Calu3 (cell line): ENCODE data around the gene SMG1. TPM values are rescaled to one million over a fixed set of nuclear protein-coding genes. Genes with fewer than 3 reads are reported as not detected.
"Not testable (repeated sequence)": the region's sequence is repeated elsewhere in the genome, so short reads cannot be mapped to it uniquely, and the experiment has no call there.

ENCODE experiments used
- BruUV-seq: library from RNA; stranded (reverse); fragments of 400-500 nt; replicated peaks from 2 replicates; lab custom pipeline; 2021; lab: Mats Ljungman, UMichigan
- CTCF ChIA-PET: fragments of 300-600 bp; sonication (Branson Sonifier 250); formaldehyde crosslinking; loops from one replicate; lab custom pipeline; 2022; ENCODE audit warnings: antibody characterized with exemption; lab: Charles Lee
- DNase-seq: peaks from one replicate; pipeline ENCODE4 v3.0.0; 2022
- H3K27ac Mint-ChIP-seq: one replicate; pipeline ENCODE4 v1.8.0; 2022; ENCODE audit warnings: mixed read lengths; ENCODE audit not compliant: unreplicated experiment
- H3K27me3 Mint-ChIP-seq: one replicate; pipeline ENCODE4 v1.8.0; 2022; ENCODE audit warnings: mixed read lengths; ENCODE audit not compliant: unreplicated experiment
- H3K36me3 Mint-ChIP-seq: one replicate; pipeline ENCODE4 v1.8.0; 2022; ENCODE audit warnings: mild to moderate bottlenecking, moderate library complexity, mixed read lengths; ENCODE audit not compliant: insufficient read depth, unreplicated experiment
- H3K4me1 Mint-ChIP-seq: one replicate; pipeline ENCODE4 v1.8.0; 2022; ENCODE audit warnings: mild to moderate bottlenecking, low read depth, mixed read lengths; ENCODE audit not compliant: unreplicated experiment
- H3K4me3 Mint-ChIP-seq: one replicate; pipeline ENCODE4 v1.8.0; 2022; ENCODE audit warnings: mild to moderate bottlenecking, low read depth, moderate library complexity, mixed read lengths; ENCODE audit not compliant: unreplicated experiment
- H3K9me3 Mint-ChIP-seq: one replicate; pipeline ENCODE4 v1.8.0; 2022; ENCODE audit warnings: low read depth, mixed read lengths; ENCODE audit not compliant: unreplicated experiment
- intact Hi-C: fragments of 100-400 bp; cut with micrococcal nuclease; formaldehyde crosslinking; loops from one replicate; pipeline ENCODE4 v1.10.0; 2022; ENCODE audit not compliant: unreplicated experiment
- total RNA-seq: library from RNA; stranded (reverse); gene quantifications from 2 replicates; pipeline ENCODE4 v1.2.3, GENCODE V29; 2022

Gene SMG1
- total RNA-seq, 1 experiment from 2014 or later: 129 TPM

DNA sequence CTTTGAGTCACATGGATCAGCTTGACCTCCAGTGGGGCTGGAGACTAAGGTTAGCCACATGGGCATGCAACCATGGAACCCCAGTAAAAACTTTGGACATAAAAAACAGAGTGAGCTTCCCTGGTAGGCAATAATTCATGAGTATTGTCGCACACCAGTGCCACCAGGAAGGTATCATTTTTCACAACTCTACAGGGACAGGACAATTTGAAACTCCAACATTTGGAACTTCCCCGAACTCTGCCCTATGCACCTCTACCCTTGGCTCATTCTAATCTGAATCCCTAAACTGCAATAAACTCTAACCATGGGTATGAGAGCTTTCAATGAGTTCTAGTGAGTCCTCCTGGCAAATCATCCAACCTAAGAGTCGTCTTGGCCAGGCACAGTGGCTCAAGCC, 24.2 kb downstream of the SMG1 start:
- BruUV-seq, H3K4me3 Mint-ChIP-seq, H3K9me3 Mint-ChIP-seq, DNase-seq, intact Hi-C loops, H3K27me3 Mint-ChIP-seq, CTCF ChIA-PET, H3K27ac Mint-ChIP-seq: not testable (repeated sequence)
- Mint-ChIP-seq H3K36me3 (peaks cover 27% of the 10 kb centered on the region), H3K4me1 (peaks cover 19% of the 10 kb centered on the region)

DNA sequence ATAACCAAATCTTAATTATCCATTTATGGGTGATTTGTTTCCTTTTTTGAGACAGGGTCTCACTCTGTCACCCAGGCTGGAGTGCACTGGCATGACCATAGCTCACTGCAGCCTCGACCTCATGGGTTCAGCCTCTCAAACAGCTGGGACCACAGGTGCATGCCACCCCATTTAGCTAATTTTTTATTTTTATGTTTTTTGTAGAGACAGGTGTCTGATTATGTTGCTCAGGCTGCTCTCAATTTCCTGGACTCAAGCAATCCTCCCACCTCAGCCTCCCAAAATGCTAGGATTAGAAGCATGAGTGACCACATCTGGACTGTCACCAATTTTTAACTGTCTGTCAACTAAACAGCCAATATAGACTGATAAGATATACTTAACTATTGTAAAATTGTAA, 25.0 kb downstream of the SMG1 start:
- H3K27ac Mint-ChIP-seq, H3K9me3 Mint-ChIP-seq, intact Hi-C loops, H3K4me3 Mint-ChIP-seq, CTCF ChIA-PET, H3K27me3 Mint-ChIP-seq, BruUV-seq, DNase-seq: not testable (repeated sequence)
- Mint-ChIP-seq H3K4me1 (peaks cover 17% of the 10 kb centered on the region), H3K36me3 (peaks cover 22% of the 10 kb centered on the region)

DNA sequence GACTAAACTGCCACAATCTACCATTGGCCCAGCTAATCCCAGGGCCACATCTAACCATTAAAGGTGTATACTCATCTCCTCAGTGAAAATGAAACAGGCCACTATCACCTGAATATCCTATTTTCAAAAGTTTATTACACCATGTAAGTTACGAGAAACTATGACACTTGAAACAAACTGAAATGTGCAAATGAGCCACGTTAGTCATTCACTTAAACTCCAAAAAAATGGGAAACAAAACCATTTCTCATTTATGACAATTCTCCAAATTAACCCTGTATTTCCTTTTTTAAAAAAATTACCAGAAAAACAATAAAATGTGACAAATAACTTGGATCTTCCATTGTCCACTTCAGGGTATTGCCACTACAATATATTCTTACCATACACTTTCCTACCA, 41.8 kb downstream of the SMG1 start:
- intact Hi-C loops, H3K27me3 Mint-ChIP-seq, CTCF ChIA-PET, H3K4me1 Mint-ChIP-seq, BruUV-seq, H3K9me3 Mint-ChIP-seq, DNase-seq, H3K4me3 Mint-ChIP-seq, H3K27ac Mint-ChIP-seq: not testable (repeated sequence)
- H3K36me3 Mint-ChIP-seq: peaks cover 39% of the 10 kb centered on the region

DNA sequence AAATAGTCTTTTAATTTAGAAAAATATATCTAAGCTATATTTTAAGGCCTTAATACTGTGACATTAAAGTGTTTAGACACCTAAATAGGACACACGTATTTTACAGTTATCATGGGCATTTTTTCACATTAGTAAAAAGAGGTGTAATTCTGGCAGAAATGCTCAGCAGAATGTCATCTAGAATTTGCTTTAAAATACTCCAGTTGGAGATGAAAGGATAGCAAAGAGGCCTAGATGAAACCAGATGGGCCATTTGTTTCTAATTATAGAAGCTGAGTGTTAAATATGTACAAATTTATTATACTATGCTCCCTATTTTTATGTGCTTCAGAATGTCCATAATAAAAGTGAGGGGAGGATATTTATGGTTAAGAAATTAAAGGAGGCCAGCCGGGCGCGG, 48.5 kb downstream of the SMG1 start:
- DNase-seq, H3K4me1 Mint-ChIP-seq, intact Hi-C loops, CTCF ChIA-PET, H3K27me3 Mint-ChIP-seq, H3K27ac Mint-ChIP-seq, BruUV-seq, H3K4me3 Mint-ChIP-seq, H3K9me3 Mint-ChIP-seq: not testable (repeated sequence)
- peaks cover 59% of the 10 kb centered on the region for H3K36me3 Mint-ChIP-seq

DNA sequence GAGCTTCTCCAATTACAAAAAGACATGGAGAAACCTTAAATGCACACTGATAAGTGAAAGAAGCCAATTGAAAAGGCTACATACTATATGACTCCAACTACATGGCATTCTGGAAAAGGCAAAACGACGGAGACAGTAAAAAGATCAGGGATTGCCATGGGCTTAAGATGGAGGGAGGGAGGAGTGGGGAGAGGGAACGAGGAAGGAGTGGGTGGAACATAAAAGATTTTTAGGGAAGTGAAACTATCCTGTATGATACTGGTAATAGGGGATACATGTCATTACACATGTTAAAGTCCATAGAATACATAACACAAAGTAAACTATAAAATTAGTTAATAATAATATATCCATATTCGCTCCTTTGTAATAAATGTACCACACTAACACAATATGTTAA, 48.9 kb downstream of the SMG1 start:
- H3K9me3 Mint-ChIP-seq, intact Hi-C loops, H3K4me1 Mint-ChIP-seq, H3K27ac Mint-ChIP-seq, BruUV-seq, DNase-seq, H3K27me3 Mint-ChIP-seq, CTCF ChIA-PET, H3K4me3 Mint-ChIP-seq: not testable (repeated sequence)
- peaks cover 55% of the 10 kb centered on the region for H3K36me3 Mint-ChIP-seq

DNA sequence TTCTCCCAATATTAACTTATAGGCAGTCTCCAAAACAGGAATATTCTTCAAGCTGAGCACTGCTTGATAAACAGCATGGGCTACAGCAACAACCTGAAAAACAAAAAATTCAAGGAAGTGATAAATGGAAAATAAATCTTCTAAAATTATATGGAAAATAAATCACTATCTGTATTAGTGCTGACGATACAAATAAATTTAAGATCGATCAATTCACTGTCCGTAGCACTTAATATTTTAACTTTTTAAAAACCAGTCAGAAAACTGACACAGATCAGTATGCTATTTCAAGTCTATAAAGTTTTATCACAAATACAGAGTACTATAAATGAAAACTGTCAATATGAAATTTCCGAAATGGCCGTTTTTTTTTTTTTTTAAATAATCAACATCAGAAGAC, 49.9 kb downstream of the SMG1 start:
- intact Hi-C loops, DNase-seq, H3K27me3 Mint-ChIP-seq, H3K4me3 Mint-ChIP-seq, H3K4me1 Mint-ChIP-seq, BruUV-seq, CTCF ChIA-PET, H3K9me3 Mint-ChIP-seq, H3K27ac Mint-ChIP-seq: not testable (repeated sequence)
- H3K36me3 Mint-ChIP-seq: peaks cover 52% of the 10 kb centered on the region

DNA sequence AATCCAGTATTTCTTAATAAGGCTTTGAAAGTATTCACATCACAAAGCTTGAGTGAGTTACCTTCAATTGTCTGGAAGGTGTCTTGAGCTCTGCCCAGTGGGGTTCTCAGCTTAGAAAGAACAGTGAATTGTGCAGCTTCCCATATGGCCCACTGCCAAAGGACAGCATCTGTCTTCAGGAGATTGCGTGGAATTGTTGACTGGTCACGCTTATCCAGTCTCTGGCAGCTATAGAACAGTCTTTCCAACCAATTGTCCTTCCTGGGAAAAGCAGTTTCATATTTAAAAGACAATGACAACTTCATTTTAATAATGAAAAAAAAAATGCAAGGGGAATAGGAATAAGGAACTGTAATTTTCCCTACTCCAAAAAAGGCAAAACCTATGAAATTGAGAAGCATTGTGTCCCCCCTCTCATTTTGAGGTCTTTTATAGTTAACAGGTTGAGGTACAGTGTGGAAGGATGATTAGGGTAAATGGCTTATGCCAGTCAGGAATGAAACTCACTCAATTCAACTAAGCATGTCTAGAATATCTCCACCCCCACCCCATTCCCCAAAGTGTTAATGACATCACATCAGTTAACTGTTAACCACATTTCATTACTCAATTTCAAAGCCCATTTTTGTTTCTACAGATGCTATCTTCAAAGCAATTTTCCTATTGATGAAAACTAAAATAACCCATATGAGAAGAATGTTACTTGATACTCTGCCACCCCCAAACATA, 57.0 kb downstream of the SMG1 start:
- H3K36me3 Mint-ChIP-seq: peaks cover 66% of the 10 kb centered on the region
- intact Hi-C loops, H3K27ac Mint-ChIP-seq, H3K9me3 Mint-ChIP-seq, DNase-seq, H3K27me3 Mint-ChIP-seq, BruUV-seq, CTCF ChIA-PET, H3K4me3 Mint-ChIP-seq, H3K4me1 Mint-ChIP-seq: not testable (repeated sequence)

DNA sequence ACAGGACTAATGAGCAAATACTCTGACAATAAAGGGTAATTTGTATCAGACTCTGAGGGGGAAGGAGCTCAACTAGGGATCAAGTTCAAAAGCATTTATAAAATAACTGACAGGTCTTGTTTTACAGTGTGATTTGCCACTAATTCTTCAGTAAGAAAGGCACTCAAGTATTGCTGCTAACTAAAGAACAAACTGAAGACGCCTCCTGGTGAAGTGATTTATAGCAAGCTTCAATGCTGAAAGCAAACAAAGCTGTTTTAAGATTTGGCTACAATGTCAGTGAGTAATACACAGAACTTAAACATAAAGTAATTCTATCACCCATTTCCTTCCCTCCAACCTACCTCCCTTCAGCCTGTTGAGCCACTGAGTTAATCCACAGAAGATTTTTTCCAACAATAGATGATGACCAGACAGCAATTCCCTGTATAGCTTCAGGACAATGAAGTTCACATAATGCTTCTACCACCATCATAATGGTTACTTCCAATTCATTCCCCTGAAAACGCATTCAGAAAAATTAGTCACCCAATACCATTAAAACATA, 59.9 kb downstream of the SMG1 start:
- H3K4me3 Mint-ChIP-seq, DNase-seq, BruUV-seq, H3K9me3 Mint-ChIP-seq, intact Hi-C loops, H3K4me1 Mint-ChIP-seq, CTCF ChIA-PET, H3K27ac Mint-ChIP-seq, H3K27me3 Mint-ChIP-seq: not testable (repeated sequence)
- H3K36me3 Mint-ChIP-seq: peaks cover 57% of the 10 kb centered on the region

DNA sequence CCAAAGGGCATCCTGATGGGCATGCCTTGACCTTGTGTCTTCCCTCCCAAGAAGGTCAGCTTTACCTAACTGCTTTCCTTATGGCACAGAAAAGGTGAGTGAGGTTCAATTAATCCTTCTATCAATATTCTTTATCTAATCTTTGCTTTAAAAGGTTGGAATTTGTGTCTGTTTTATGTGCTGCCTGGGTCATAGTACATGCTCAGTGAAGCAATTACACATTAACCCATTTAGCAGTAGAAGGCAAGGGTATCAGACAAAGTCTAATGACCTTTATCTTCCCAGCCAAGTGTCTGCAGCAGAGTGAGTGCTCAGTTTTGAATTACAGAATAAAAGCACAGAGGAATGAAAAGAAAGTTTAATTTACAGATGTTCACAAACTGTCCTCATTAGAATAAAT, 63.3 kb downstream of the SMG1 start:
- CTCF ChIA-PET, BruUV-seq: not testable (repeated sequence)

More for the DNA sequence above, 63.3 kb downstream of the SMG1 start:
- H3K9me3 Mint-ChIP-seq, DNase-seq, intact Hi-C loops, H3K27ac Mint-ChIP-seq, H3K27me3 Mint-ChIP-seq, H3K4me1 Mint-ChIP-seq, H3K4me3 Mint-ChIP-seq: not testable (repeated sequence)
- peaks cover 41% of the 10 kb centered on the region for H3K36me3 Mint-ChIP-seq
